ENCODE data around the gene ABR. TPM values are rescaled to one million over a fixed set of nuclear protein-coding genes. Genes with fewer than 3 reads are reported as not detected.

ABR gene
- total and polyA plus RNA-seq, 3 donors from 2014 or later = 30.6 to 52.7 (median 42.1) TPM

- TF ChIP-seq POLR2A (IDR thresholded peaks at IDR 0.05) (no peak), CTCF (IDR thresholded peaks at IDR 0.05) (no peak)
- H3K4me3 ChIP-seq = peak overlapping the region; percentile 70 to 74
- DNase-seq = peak; percentile 45
- H3K4me1 ChIP-seq = peaks cover 26% of the 10 kb centered on the region
- intact Hi-C loops (cut with DNase I; ENCODE audit: low total_unique reads) = no loop called here
- no peaks in the 10 kb centered on the region for H3K36me3 ChIP-seq (ENCODE audit: low read depth, missing control alignments)
- WGBS, 2 donors = 0% methylated on average over 17 to 77 of the region's 103 CpGs
- H3K9me3 ChIP-seq = no peaks in the 10 kb centered on the region
- no peaks in the 10 kb centered on the region for H3K27me3 ChIP-seq
- H3K27ac ChIP-seq = peak overlapping the region; percentile 77 to 84
These were observed 70.8 kb downstream of the ABR start for GRCh38 chr17:1108765-1109605.

- 0 to 5% methylated on average over 2 to 16 of the region's 16 CpGs for WGBS, 2 donors
- Histone ChIP-seq H3K9me3 (no peaks in the 10 kb centered on the region), H3K27ac (peak overlapping the region; percentile 77 to 84), H3K4me3 (peak overlapping the region; percentile 70 to 74), H3K4me1 (peaks cover 26% of the 10 kb centered on the region), H3K36me3 (ENCODE audit: low read depth, missing control alignments) (no peaks in the 10 kb centered on the region), H3K27me3 (no peaks in the 10 kb centered on the region)
- intact Hi-C loops (cut with DNase I; ENCODE audit: low total_unique reads) = no loop called here
- DNase-seq = no peak
- TF ChIP-seq CTCF (IDR thresholded peaks at IDR 0.05) (no peak), POLR2A (IDR thresholded peaks at IDR 0.05) (no peak)
These were observed 71.4 kb downstream of the ABR start for GRCh38 chr17:1108478-1108764.

- H3K27me3 ChIP-seq = no peaks in the 10 kb centered on the region
- H3K4me1 ChIP-seq = peaks cover 26% of the 10 kb centered on the region
- no peaks in the 10 kb centered on the region for H3K9me3 ChIP-seq
- WGBS, 2 donors = 38 to 56% methylated on average over 16 to 24 of the region's 24 CpGs
- no peaks in the 10 kb centered on the region for H3K36me3 ChIP-seq (ENCODE audit: low read depth, missing control alignments)
- peak overlapping the region; percentile 70 to 74 for H3K4me3 ChIP-seq
- intact Hi-C loops (cut with DNase I; ENCODE audit: low total_unique reads) = no loop called here
- H3K27ac ChIP-seq = peak overlapping the region; percentile 77 to 84
- TF ChIP-seq CTCF (IDR thresholded peaks at IDR 0.05) (no peak), POLR2A (IDR thresholded peaks at IDR 0.05) (no peak)
- DNase-seq = no peak
These were observed 71.9 kb downstream of the ABR start for GRCh38 chr17:1107777-1108477.

GRCh38 chr17:1107083-1107776, 72.6 kb downstream of the ABR start:
- TF ChIP-seq CTCF (IDR thresholded peaks at IDR 0.05) (no peak), POLR2A (IDR thresholded peaks at IDR 0.05) (no peak)
- no peaks in the 10 kb centered on the region for H3K27me3 ChIP-seq
- 78 to 84% methylated on average over 15 to 20 of the region's 20 CpGs for WGBS, 2 donors
- no peaks in the 10 kb centered on the region for H3K9me3 ChIP-seq
- H3K4me1 ChIP-seq = peaks cover 26% of the 10 kb centered on the region
- intact Hi-C loops (cut with DNase I; ENCODE audit: low total_unique reads) = no loop called here
- no peaks in the 10 kb centered on the region for H3K36me3 ChIP-seq (ENCODE audit: low read depth, missing control alignments)
- no peak for DNase-seq
- no peak overlapping the region for H3K4me3 ChIP-seq
- H3K27ac ChIP-seq = no peak overlapping the region
